Nephron progenitor cell (in vitro differentiated cells): ENCODE measurements around the gene NEO1.

Experiments
- DNase-seq: peaks from one replicate; pipeline ENCODE4 v3.0.0; 2021
- H3K27ac Mint-ChIP-seq: 2 replicates; pipeline ENCODE4 v1.8.0; 2021; ENCODE audit warnings: mild to moderate bottlenecking, moderate library complexity, mixed read lengths
- H3K27me3 Mint-ChIP-seq: 2 replicates; pipeline ENCODE4 v1.8.0; 2021; ENCODE audit warnings: mild to moderate bottlenecking, low read depth, mixed read lengths; ENCODE audit not compliant: poor library complexity
- H3K36me3 Mint-ChIP-seq: 2 replicates; pipeline ENCODE4 v1.8.0; 2021; ENCODE audit warnings: low read depth, mixed read lengths
- H3K4me1 Mint-ChIP-seq: 2 replicates; pipeline ENCODE4 v1.8.0; 2021; ENCODE audit warnings: mixed read lengths
- H3K4me3 Mint-ChIP-seq: 2 replicates; pipeline ENCODE4 v1.8.0; 2021; ENCODE audit warnings: mild to moderate bottlenecking, moderate library complexity, mixed read lengths
- H3K9me3 Mint-ChIP-seq: 2 replicates; pipeline ENCODE4 v1.8.0; 2021; ENCODE audit warnings: mild to moderate bottlenecking, moderate library complexity, mixed read lengths
- CTCF ChIP-seq: fragments of 200-600 bp; sonication (generic); IDR thresholded peaks from 2 replicates; pipeline ENCODE4 v1.5.0; 2021; ENCODE audit warnings: antibody characterized with exemption

The NEO1 gene

GRCh38 chr15:73231661-73232419 lies 179.6 kb downstream of the NEO1 start:
- Mint-ChIP-seq H3K4me1 (no peaks in the 10 kb centered on the region), H3K27ac (no peak overlapping the region), H3K36me3 (peaks cover 46% of the 10 kb centered on the region), H3K4me3 (no peak overlapping the region), H3K9me3 (peaks cover 13% of the 10 kb centered on the region), H3K27me3 (no peaks in the 10 kb centered on the region)
- DNase-seq, result no peak
- no peak for TF ChIP-seq CTCF

GRCh38 chr15:73232776-73233175 lies 180.5 kb downstream of the NEO1 start:
- H3K27ac Mint-ChIP-seq, result no peak overlapping the region
- no peak for TF ChIP-seq CTCF

GRCh38 chr15:73233623-73234022 lies 181.4 kb downstream of the NEO1 start:
- DNase-seq, result no peak
- Mint-ChIP-seq H3K27me3 (no peaks in the 10 kb centered on the region), H3K36me3 (peaks cover 42% of the 10 kb centered on the region), H3K27ac (no peak overlapping the region), H3K9me3 (peaks cover 13% of the 10 kb centered on the region), H3K4me1 (no peaks in the 10 kb centered on the region), H3K4me3 (no peak overlapping the region)
- TF ChIP-seq CTCF, result no peak

More at GRCh38 chr15:73232776-73233175, 180.5 kb downstream of the NEO1 start:
- Mint-ChIP-seq H3K4me1 (no peaks in the 10 kb centered on the region), H3K27me3 (no peaks in the 10 kb centered on the region), H3K4me3 (no peak overlapping the region), H3K36me3 (peaks cover 49% of the 10 kb centered on the region), H3K9me3 (peaks cover 13% of the 10 kb centered on the region)
- DNase-seq, result no peak

- H3K36me3 Mint-ChIP-seq, result peaks cover 12% of the 10 kb centered on the region
These were observed 185.6 kb downstream of the NEO1 start for GRCh38 chr15:73237910-73238309.

GRCh38 chr15:73239564-73240215 lies 187.4 kb downstream of the NEO1 start:
- Mint-ChIP-seq H3K9me3 (no peaks in the 10 kb centered on the region), H3K27ac (no peak overlapping the region), H3K4me3 (no peak overlapping the region), H3K27me3 (no peaks in the 10 kb centered on the region), H3K36me3 (peaks cover 17% of the 10 kb centered on the region), H3K4me1 (no peaks in the 10 kb centered on the region)
- TF ChIP-seq CTCF, result no peak
- no peak for DNase-seq

More at GRCh38 chr15:73237910-73238309, 185.6 kb downstream of the NEO1 start:
- TF ChIP-seq CTCF, result no peak
- H3K4me1 Mint-ChIP-seq, result no peaks in the 10 kb centered on the region
- no peak for DNase-seq
- H3K9me3 Mint-ChIP-seq, result no peaks in the 10 kb centered on the region
- H3K27ac Mint-ChIP-seq, result no peak overlapping the region
- H3K4me3 Mint-ChIP-seq, result no peak overlapping the region
- H3K27me3 Mint-ChIP-seq, result no peaks in the 10 kb centered on the region
